Measurements from ENCODE around the gene RRBP1. TPM values are rescaled to one million over a fixed set of nuclear protein-coding genes. Genes with fewer than 3 reads are reported as not detected.

Gene RRBP1
- total RNA-seq, 2 donors from 2014 or later = 191 to 212 TPM

DNA sequence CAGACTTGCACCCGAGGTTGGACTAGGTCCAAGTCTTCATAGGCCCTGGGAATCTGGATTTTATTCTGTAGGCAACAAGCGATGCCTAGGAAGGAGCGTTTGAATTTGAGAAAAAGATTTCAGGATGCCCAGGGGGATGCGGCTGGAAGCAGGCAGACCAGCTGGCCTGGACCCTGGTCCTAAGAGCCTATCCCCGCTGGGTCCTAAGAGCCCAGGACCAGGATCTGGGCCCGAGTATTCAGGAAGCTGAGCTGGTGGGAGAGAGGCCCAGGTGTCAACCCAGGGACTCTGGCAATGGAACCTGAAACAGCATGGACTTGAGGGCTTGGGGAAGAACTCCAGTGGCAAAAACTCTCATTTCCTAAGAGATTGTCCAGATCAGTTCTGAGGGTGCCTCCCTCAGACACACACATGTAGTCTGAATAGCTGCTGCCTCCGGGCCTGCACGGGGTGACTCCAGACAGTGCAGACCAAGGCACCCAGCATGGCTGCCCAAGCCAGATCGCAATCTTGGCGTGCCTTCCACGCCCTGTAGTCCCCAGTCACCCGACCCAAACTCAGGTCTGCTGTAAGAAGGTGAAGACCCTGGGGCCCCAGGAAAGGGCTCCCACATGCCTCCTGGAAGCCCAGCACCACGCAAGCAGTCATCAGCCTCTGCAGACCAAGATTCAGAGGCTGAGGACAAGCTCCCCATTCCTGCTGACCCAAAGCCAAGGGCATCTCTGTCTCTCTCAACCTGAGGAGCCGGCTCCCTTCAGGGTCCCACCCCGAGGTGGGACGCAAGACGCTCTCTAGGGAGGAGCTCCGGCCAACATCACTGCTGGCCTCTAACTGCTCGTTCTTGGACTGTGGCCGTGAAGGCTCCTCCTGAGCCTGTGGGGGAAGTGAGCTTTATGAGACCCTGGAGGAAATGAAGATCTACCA, 34.4 kb downstream of the RRBP1 start:
- H3K4me3 Mint-ChIP-seq = no peak overlapping the region
- Histone ChIP-seq H3K4me1 (ENCODE audit: control insufficient read depth, insufficient read depth, low read length) (peaks cover 45% of the 10 kb centered on the region), H3K9ac (ENCODE audit: extremely low read depth, low read length, poor library complexity, severe bottlenecking) (no peak overlapping the region), H3K27me3 (ENCODE audit: control insufficient read depth, insufficient read depth, low read length, poor library complexity, severe bottlenecking) (no peaks in the 10 kb centered on the region), H3K27ac (ENCODE audit: low read depth, low read length) (no peak overlapping the region), H3K36me3 (ENCODE audit: control insufficient read depth, insufficient read depth, low read length) (peaks cover 66% of the 10 kb centered on the region), H3K9me3 (ENCODE audit: control insufficient read depth, low read length) (no peaks in the 10 kb centered on the region), H3K4me3 (ENCODE audit: low read length) (no peak overlapping the region)
- H3K36me3 Mint-ChIP-seq (ENCODE audit: low read depth) = peaks cover 17% of the 10 kb centered on the region
- H3K4me1 Mint-ChIP-seq = peaks cover 25% of the 10 kb centered on the region
- H3K9me3 Mint-ChIP-seq = no peaks in the 10 kb centered on the region
- DNase-seq = no peak
- 92 to 95% methylated on average over 6 to 20 of the region's 20 CpGs for WGBS, 2 experiments (ENCODE audit: insufficient coverage in 1 of 2, insufficient read length in 1 of 2)
- H3K27ac Mint-ChIP-seq = peak overlapping the region; percentile 87
- H3K27me3 Mint-ChIP-seq (ENCODE audit: insufficient read depth) = no peaks in the 10 kb centered on the region
- TF ChIP-seq, protein P1, sequence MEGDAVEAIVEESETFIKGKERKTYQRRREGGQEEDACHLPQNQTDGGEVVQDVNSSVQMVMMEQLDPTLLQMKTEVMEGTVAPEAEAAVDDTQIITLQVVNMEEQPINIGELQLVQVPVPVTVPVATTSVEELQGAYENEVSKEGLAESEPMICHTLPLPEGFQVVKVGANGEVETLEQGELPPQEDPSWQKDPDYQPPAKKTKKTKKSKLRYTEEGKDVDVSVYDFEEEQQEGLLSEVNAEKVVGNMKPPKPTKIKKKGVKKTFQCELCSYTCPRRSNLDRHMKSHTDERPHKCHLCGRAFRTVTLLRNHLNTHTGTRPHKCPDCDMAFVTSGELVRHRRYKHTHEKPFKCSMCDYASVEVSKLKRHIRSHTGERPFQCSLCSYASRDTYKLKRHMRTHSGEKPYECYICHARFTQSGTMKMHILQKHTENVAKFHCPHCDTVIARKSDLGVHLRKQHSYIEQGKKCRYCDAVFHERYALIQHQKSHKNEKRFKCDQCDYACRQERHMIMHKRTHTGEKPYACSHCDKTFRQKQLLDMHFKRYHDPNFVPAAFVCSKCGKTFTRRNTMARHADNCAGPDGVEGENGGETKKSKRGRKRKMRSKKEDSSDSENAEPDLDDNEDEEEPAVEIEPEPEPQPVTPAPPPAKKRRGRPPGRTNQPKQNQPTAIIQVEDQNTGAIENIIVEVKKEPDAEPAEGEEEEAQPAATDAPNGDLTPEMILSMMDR (conservative IDR thresholded peaks at IDR 0.05) = no peak

DNA sequence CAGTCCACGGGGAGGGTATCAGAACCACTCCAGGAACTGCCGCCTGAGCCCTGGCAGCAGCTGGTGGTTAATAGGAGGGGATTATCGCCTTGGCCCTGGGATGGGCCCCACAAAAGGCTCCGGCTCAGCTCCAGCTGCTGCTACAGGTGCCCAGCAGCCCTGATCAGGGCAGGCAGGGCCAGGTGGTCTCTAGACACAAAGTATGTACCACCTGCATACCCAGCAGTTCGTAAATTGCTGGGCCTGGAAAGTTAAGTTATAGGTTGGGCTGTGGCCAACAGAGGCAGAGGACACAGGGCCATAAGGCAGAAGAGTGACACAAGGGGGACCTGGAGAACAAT, 35.1 kb downstream of the RRBP1 start:
- no peaks in the 10 kb centered on the region for H3K27me3 Mint-ChIP-seq (ENCODE audit: insufficient read depth)
- no peak for DNase-seq
- Histone ChIP-seq H3K27ac (ENCODE audit: low read depth, low read length) (no peak overlapping the region), H3K36me3 (ENCODE audit: control insufficient read depth, insufficient read depth, low read length) (peaks cover 72% of the 10 kb centered on the region), H3K4me1 (ENCODE audit: control insufficient read depth, insufficient read depth, low read length) (peaks cover 40% of the 10 kb centered on the region), H3K27me3 (ENCODE audit: control insufficient read depth, insufficient read depth, low read length, poor library complexity, severe bottlenecking) (no peaks in the 10 kb centered on the region), H3K9ac (ENCODE audit: extremely low read depth, low read length, poor library complexity, severe bottlenecking) (no peak overlapping the region), H3K9me3 (ENCODE audit: control insufficient read depth, low read length) (no peaks in the 10 kb centered on the region), H3K4me3 (ENCODE audit: low read length) (no peak overlapping the region)
- H3K27ac Mint-ChIP-seq = peak overlapping the region; percentile 83
- 82 to 83% methylated on average over 3 to 5 of the region's 5 CpGs for WGBS, 2 experiments (ENCODE audit: insufficient coverage in 1 of 2, insufficient read length in 1 of 2)
- TF ChIP-seq, protein P1 (conservative IDR thresholded peaks at IDR 0.05) = no peak
- H3K4me3 Mint-ChIP-seq = no peak overlapping the region
- H3K4me1 Mint-ChIP-seq = peaks cover 21% of the 10 kb centered on the region
- H3K9me3 Mint-ChIP-seq = no peaks in the 10 kb centered on the region
- H3K36me3 Mint-ChIP-seq (ENCODE audit: low read depth) = peaks cover 10% of the 10 kb centered on the region

DNA sequence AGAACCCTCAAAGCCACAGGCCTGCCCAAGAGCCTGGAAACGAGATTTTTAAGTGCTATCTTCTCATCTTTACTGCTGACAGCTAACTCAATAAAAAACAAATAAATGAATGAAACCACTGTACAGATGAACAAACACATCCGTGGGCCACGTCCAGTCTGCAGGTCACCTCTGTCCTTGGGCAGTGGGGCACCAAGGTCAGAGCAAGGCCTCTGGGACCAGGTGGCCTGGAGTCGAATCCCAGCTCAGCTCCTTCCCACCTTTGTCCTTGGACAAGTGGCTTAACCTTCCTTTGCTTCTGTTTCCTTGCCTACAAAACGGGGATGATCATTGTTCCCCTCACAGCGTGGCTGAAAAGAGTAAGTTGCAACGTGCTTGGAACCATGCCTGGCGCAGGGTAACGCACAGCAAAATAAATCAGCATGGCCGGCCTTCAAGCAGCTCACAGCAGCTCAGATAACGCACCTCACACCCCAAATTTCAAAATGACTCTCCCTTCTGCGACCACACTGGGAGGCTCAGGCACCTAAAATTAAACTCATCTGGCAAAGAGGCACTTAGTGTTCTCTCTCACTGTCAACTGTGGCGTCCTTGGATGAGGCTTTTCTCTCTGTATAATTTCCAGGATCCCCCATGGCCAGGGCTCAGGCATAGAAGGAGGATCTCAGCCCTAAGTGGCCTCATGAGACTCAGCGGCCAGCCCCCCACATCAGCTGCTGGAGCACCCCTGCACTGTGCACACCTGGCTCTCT, 35.7 kb downstream of the RRBP1 start:
- Mint-ChIP-seq H3K9me3 (no peaks in the 10 kb centered on the region), H3K36me3 (ENCODE audit: low read depth) (peaks cover 11% of the 10 kb centered on the region), H3K27me3 (ENCODE audit: insufficient read depth) (no peaks in the 10 kb centered on the region), H3K27ac (peak overlapping the region; percentile 83), H3K4me1 (peaks cover 21% of the 10 kb centered on the region), H3K4me3 (no peak overlapping the region)
- Histone ChIP-seq H3K36me3 (ENCODE audit: control insufficient read depth, insufficient read depth, low read length) (peaks cover 77% of the 10 kb centered on the region), H3K27ac (ENCODE audit: low read depth, low read length) (no peak overlapping the region), H3K27me3 (ENCODE audit: control insufficient read depth, insufficient read depth, low read length, poor library complexity, severe bottlenecking) (no peaks in the 10 kb centered on the region), H3K9me3 (ENCODE audit: control insufficient read depth, low read length) (no peaks in the 10 kb centered on the region), H3K4me3 (ENCODE audit: low read length) (no peak overlapping the region), H3K4me1 (ENCODE audit: control insufficient read depth, insufficient read depth, low read length) (peaks cover 40% of the 10 kb centered on the region), H3K9ac (ENCODE audit: extremely low read depth, low read length, poor library complexity, severe bottlenecking) (no peak overlapping the region)
- WGBS, 2 experiments (ENCODE audit: insufficient coverage in 1 of 2, insufficient read length in 1 of 2) = 91 to 92% methylated on average over 13 to 14 of the region's 14 CpGs
- TF ChIP-seq, protein P1 (conservative IDR thresholded peaks at IDR 0.05) = no peak
- no peak for DNase-seq

Data from endodermal cell (in vitro differentiated cells).